Mesothelial cell of epicardium (in vitro differentiated cells): ENCODE results near the gene IL26. TPM values are rescaled to one million over a fixed set of nuclear protein-coding genes. Genes with fewer than 3 reads are reported as not detected.

ENCODE experiments used
- DNase-seq, 2 experiments: peaks; one replicate each; pipeline ENCODE4 v3.0.0; 2021; ENCODE audit warnings: low spot score in 2 of 2; ENCODE audit not compliant: unreplicated experiment in 2 of 2
- H3K27ac Mint-ChIP-seq: 2 replicates; pipeline ENCODE4 v1.8.0; 2021; ENCODE audit warnings: mixed read lengths
- H3K27me3 Mint-ChIP-seq: 2 replicates; pipeline ENCODE4 v1.8.0; 2021; ENCODE audit warnings: low read depth, mixed read lengths
- H3K36me3 Mint-ChIP-seq: 2 replicates; pipeline ENCODE4 v1.8.0; 2021; ENCODE audit warnings: mixed read lengths
- H3K4me1 Mint-ChIP-seq: 2 replicates; pipeline ENCODE4 v1.8.0; 2021; ENCODE audit warnings: mixed read lengths
- H3K4me3 Mint-ChIP-seq: 2 replicates; pipeline ENCODE4 v1.8.0; 2021; ENCODE audit warnings: mild to moderate bottlenecking, moderate library complexity, mixed read lengths
- H3K9me3 Mint-ChIP-seq: 2 replicates; pipeline ENCODE4 v1.8.0; 2021; ENCODE audit warnings: mixed read lengths
- CTCF ChIP-seq: fragments of 200-600 bp; sonication (generic); IDR thresholded peaks from one replicate; pipeline ENCODE4 v1.5.0; 2021; ENCODE audit warnings: antibody characterized with exemption; ENCODE audit not compliant: unreplicated experiment
- total RNA-seq: library from RNA; stranded (reverse); gene quantifications from 3 replicates; pipeline ENCODE4 v1.2.1, GENCODE V29; 2021

The IL26 gene
- total RNA-seq, 1 donor from 2014 or later: not detected

GRCh38 chr12:68166317-68166831 lies 59.2 kb downstream of the IL26 start:
- Mint-ChIP-seq H3K9me3 (peaks cover 7% of the 10 kb centered on the region), H3K27me3 (no peaks in the 10 kb centered on the region), H3K36me3 (no peaks in the 10 kb centered on the region), H3K27ac (no peak overlapping the region), H3K4me1 (peaks cover 21% of the 10 kb centered on the region), H3K4me3 (no peak overlapping the region)
- no peak for DNase-seq
- TF ChIP-seq CTCF: no peak

- no peak for TF ChIP-seq CTCF
- no peak for DNase-seq
- H3K4me1 Mint-ChIP-seq: peaks cover 21% of the 10 kb centered on the region
- no peak overlapping the region for H3K4me3 Mint-ChIP-seq
- no peaks in the 10 kb centered on the region for H3K27me3 Mint-ChIP-seq
- no peak overlapping the region for H3K27ac Mint-ChIP-seq
- no peaks in the 10 kb centered on the region for H3K36me3 Mint-ChIP-seq
- peaks cover 7% of the 10 kb centered on the region for H3K9me3 Mint-ChIP-seq
Measured at GRCh38 chr12:68163560-68164081, 62.0 kb downstream of the IL26 start.

GRCh38 chr12:68162374-68162773 lies 63.2 kb downstream of the IL26 start:
- peaks cover 21% of the 10 kb centered on the region for H3K4me1 Mint-ChIP-seq
- no peak overlapping the region for H3K4me3 Mint-ChIP-seq
- peak overlapping the region; percentile 47 for H3K27ac Mint-ChIP-seq
- no peaks in the 10 kb centered on the region for H3K27me3 Mint-ChIP-seq
- DNase-seq: no peak
- H3K9me3 Mint-ChIP-seq: peaks cover 7% of the 10 kb centered on the region
- no peak for TF ChIP-seq CTCF
- H3K36me3 Mint-ChIP-seq: no peaks in the 10 kb centered on the region

GRCh38 chr12:68159681-68160304 lies 65.8 kb downstream of the IL26 start, which contains the start of gene IFNG:
Gene IFNG (minus strand): TSS chr12:68159740. CDS start chr12:68159615, 125 bp downstream.
- no peak within 1 kb of the TSS for H3K4me3 Mint-ChIP-seq
- peaks cover 4% of the 10 kb centered on the region for H3K9me3 Mint-ChIP-seq
- no peak for TF ChIP-seq CTCF
- no peaks in the 10 kb centered on the region for H3K36me3 Mint-ChIP-seq
- H3K27me3 Mint-ChIP-seq: no peaks in the 10 kb centered on the region
- peaks cover 19% of the 10 kb centered on the region for H3K4me1 Mint-ChIP-seq
- no peak for DNase-seq
- H3K27ac Mint-ChIP-seq: no peak within 1 kb of the TSS

- Mint-ChIP-seq H3K4me3 (no peak overlapping the region), H3K4me1 (peaks cover 25% of the 10 kb centered on the region), H3K9me3 (peaks cover 2% of the 10 kb centered on the region), H3K36me3 (no peaks in the 10 kb centered on the region), H3K27me3 (no peaks in the 10 kb centered on the region), H3K27ac (no peak overlapping the region)
- peak; percentile 49 for TF ChIP-seq CTCF
- DNase-seq: no peak
Measured at GRCh38 chr12:68158432-68158831, 67.2 kb downstream of the IL26 start.
